ENCODE measurements around the gene RPS18. TPM values are rescaled to one million over a fixed set of nuclear protein-coding genes. Genes with fewer than 3 reads are reported as not detected.
"Not testable (repeated sequence)": the region's sequence is repeated elsewhere in the genome, so short reads cannot be mapped to it uniquely, and the experiment has no call there.

Gene RPS18
- total and polyA plus RNA-seq, 5 experiments from 2014 or later: 4,620 to 11,320 (median 9,896) TPM

- peak overlapping the region in 2 of 10 donors; percentile 34 to 65 for H3K4me3 Mint-ChIP-seq
- DNase-seq (peak in 1 of 10 donors; percentile 22), ATAC-seq (no peak)
- peaks cover 15 to 53% (median 51%) of the 10 kb centered on the region in 4 donors for H3K4me1 Mint-ChIP-seq
- no peaks in the 10 kb centered on the region for H3K9me3 Mint-ChIP-seq
- H3K27ac Mint-ChIP-seq: peak overlapping the region in 5 of 10 donors; percentile 59 to 97 (median 80)
- POLR2A ChIA-PET: interaction anchor here (1.0 to 5.1 kb wide), 3 partner anchors 9 to 65 kb away, joined by 4 to 128 read pairs (median 71); partner anchors contain the start of genes PFDN6 and WDR46
- peaks cover 0 to 57% (median 5%) of the 10 kb centered on the region in 3 donors for H3K36me3 Mint-ChIP-seq
- H3K27me3 Mint-ChIP-seq: no peaks in the 10 kb centered on the region
These were observed 8.2 kb downstream of the RPS18 start for GRCh38 chr6:33279971-33280511.

DNA sequence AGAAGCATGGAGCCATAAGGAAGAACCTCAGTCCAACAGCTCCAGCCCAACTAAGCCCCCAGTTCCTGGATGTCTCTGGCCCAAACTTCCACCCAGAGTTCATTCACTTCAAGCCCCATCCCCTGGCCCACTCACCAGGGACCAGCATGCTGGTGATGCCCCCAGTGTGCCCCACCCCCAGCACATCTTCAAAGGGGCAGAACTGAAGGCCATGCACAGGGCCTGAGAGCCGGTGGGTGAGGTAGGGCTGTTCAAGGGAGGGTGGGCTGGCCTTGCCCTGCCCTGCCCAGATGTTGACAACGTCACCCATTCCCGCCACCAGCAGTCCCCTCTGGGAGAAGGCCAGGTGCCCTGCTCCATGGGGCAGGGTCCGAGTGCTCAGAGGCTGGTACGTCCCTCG lies 8.7 kb downstream of the RPS18 start:
- peaks cover 15 to 48% (median 46%) of the 10 kb centered on the region in 4 donors for H3K4me1 Mint-ChIP-seq
- H3K4me3 Mint-ChIP-seq: peak overlapping the region in 1 of 10 donors; percentile 15
- H3K27ac Mint-ChIP-seq: peak overlapping the region in 4 of 10 donors; percentile 59 to 80 (median 77)
- H3K9me3 Mint-ChIP-seq: no peaks in the 10 kb centered on the region
- no peaks in the 10 kb centered on the region for H3K27me3 Mint-ChIP-seq
- DNase-seq (no peak), ATAC-seq (no peak)
- H3K36me3 Mint-ChIP-seq: peaks cover 0 to 52% (median 5%) of the 10 kb centered on the region in 3 donors
- POLR2A ChIA-PET: interaction anchor here (1.1 to 3.9 kb wide), 3 partner anchors 8 to 19 kb away, joined by 4 to 17 read pairs (median 4); partner anchors contain the start of genes RGL2, RPS18 and VPS52

- ATAC-seq, DNase-seq, H3K9me3 Mint-ChIP-seq, H3K27ac Mint-ChIP-seq, H3K27me3 Mint-ChIP-seq: not testable (repeated sequence)
- Mint-ChIP-seq H3K36me3 (peaks cover 0 to 52% (median 10%) of the 10 kb centered on the region in 3 donors), H3K4me1 (peaks cover 11 to 46% (median 40%) of the 10 kb centered on the region in 4 donors), H3K4me3 (peak overlapping the region in 1 of 10 donors; percentile 20)
- POLR2A ChIA-PET: interaction anchor here (1.3 kb wide), 1 partner anchor 12 kb away, joined by 4 read pairs; no protein-coding TSS in a partner anchor
These were observed 13.3 kb downstream of the RPS18 start for GRCh38 chr6:33285214-33285613.

DNA sequence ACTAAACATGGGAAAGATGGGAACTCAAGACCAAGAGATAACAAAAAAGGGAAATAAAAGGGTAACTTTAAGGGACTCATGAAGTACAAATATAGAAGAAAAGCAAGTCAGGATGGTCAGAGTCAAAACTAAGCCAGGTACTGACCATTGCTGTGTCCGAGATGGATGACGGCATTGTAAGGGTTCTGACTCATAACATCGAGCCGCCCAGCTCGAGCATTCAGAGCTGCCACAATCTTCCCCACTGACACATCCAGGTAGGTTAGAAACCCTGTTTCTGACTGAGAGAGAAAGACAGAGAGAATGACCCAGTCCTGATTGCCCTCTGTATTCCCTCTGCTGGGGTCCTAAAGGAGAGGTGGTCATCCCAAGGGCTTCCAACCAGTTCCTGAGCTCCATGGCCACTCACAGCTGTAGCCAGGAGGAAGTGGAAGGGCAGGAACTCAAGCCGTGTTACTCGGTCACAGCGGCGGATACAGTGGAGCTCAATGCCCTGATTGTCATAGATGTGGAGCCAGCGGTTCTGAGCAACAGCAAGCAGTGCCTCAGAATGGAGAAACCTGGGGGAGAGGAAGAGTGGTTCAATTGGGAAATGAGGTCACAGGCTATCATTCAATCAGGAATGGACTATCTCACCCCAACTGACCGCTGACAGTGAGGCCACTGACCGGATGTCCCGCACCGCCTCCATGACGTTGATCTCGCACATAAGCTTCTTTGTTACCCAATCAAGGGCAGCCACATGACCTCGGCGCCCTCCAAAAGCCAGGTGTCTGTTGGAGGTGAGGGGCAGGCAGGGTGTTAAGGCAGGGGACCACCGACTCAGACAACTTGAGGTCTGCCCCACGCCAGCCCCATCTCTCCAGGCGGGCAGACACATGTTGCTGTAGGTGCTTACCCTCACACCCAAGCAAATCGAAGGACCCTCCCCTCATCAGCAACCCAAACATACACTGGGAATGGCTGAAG lies 15.4 kb downstream of the RPS18 start:
- Mint-ChIP-seq H3K27ac (peak overlapping the region in 8 of 10 donors; percentile 10 to 92 (median 49)), H3K9me3 (no peaks in the 10 kb centered on the region), H3K4me1 (peaks cover 21 to 49% (median 47%) of the 10 kb centered on the region in 4 donors), H3K4me3 (peak overlapping the region; percentile 31 to 100 (median 99)), H3K36me3 (peaks cover 0 to 49% (median 10%) of the 10 kb centered on the region in 3 donors), H3K27me3 (no peaks in the 10 kb centered on the region)
- no peak for DNase-seq
- POLR2A ChIA-PET: interaction anchor here (0.6 to 7.0 kb wide), 7 partner anchors 9 to 231 kb away, joined by 3 to 128 read pairs (median 36); partner anchors contain the start of genes B3GALT4, RGL2, RPS18 and TAPBP
- ATAC-seq: no peak

DNA sequence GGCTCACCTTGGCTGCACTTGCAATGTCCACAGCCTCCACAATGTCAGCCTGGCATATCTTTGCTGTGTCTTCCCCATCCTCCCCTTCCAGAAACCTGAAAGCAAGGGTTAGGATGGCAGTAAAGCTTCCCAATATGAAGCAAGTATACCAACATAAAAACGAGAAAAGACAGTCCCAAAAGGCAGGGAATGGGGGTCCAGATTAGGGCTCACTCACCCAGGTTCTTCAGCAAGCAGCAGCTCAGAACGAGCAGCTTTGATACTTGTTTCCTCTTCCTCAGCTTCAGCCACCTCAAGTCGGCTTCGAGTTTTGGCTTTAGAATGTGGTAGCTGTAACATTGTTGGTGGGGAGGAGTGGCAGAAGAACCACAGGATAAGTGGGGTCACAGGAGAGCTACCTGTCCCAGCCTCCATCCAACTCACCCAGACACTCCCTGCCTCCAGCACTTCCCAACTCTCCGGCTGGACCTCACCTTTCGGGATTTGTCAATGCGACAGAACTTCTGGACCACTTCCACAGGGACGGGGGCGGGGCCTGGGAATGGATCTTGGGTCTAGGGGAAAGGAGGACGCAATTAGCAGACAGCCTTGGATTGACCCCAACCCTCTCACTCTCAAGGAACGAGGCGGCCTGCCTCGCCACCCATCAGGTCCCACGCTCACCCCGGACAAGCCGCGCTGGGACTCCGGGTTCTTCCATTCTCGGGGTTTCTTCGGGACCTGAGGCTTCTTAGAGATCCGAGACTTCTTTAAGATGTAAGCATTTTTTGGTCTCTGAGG lies 16.5 kb downstream of the RPS18 start:
- H3K9me3 Mint-ChIP-seq: no peaks in the 10 kb centered on the region
- H3K4me1 Mint-ChIP-seq: peaks cover 22 to 49% (median 47%) of the 10 kb centered on the region in 4 donors
- DNase-seq (no peak), ATAC-seq (no peak)
- POLR2A ChIA-PET: interaction anchor here (0.6 to 7.0 kb wide), 25 partner anchors 10 to 1387 kb away, joined by 3 to 128 read pairs (median 4); partner anchors contain the start of genes B3GALT4, CUTA, RGL2 and RPS18
- H3K27me3 Mint-ChIP-seq: no peaks in the 10 kb centered on the region
- H3K27ac Mint-ChIP-seq: peak overlapping the region; percentile 84 to 97 (median 94)
- H3K4me3 Mint-ChIP-seq: peak overlapping the region; percentile 87 to 100 (median 99)
- H3K36me3 Mint-ChIP-seq: peaks cover 0 to 51% (median 10%) of the 10 kb centered on the region in 3 donors

DNA sequence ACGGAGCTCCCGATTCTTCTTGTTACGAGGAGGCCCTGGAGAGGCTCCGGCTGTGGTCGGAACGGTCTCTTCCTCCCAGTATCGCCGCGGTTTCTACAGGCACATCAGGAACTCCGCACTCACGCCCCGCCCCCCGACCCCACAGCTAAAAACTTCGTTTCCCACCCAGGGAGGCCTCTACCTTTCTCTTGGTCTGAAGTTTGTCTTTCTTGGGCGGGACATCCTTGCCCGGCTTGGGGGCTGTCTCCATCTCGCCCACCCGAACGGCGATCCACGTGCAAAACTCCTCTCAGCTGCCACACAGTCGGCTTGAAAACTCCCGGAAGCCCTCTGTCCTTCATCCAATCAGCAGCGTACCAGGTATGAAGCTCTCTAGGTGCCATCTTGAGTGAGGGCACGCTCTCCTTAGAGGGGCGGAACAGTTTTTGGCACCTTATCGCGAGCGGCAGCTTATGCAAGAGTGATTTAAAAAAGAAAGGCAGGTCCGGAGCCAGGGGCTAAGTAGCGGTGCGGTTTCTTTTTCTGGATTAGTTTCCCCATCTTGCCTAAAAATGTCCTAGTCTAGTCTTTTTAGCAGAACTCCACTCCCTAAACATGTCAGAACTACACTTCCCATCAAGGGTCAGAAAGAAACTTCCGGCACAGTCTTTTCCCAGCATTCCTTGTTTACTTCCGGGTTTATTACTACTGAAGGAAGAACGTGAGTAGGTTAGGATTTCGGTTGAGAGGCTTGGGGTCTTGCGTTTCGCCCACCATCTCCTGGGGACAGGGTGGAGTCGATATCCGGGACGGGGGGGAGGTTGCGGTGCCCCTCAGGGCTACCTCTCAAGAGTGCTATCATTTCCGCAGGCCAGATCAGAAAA lies 17.3 kb downstream of the RPS18 start, which contains the start of the genes PFDN6 and WDR46:
TSS of gene PFDN6 (plus strand) at position 681 of the 863 bp plus-strand sequence. CDS start 256 bp downstream, outside the sequence.
TSS of gene WDR46 (minus strand) at position 319 of the 863 bp plus-strand sequence. CDS start at position 250, 69 bp downstream.
- Mint-ChIP-seq H3K4me1 (peaks cover 22 to 51% (median 48%) of the 10 kb centered on the region in 4 donors), H3K9me3 (no peaks in the 10 kb centered on the region), H3K4me3 (peak within 1 kb of the TSS; percentile 87 to 100 (median 99)), H3K27ac (peak within 1 kb of the TSS; percentile 84 to 97 (median 94)), H3K36me3 (peaks cover 0 to 51% (median 12%) of the 10 kb centered on the region in 3 donors), H3K27me3 (no peaks in the 10 kb centered on the region)
- peak; percentile 96 to 97 for ATAC-seq
- DNase-seq: peak; percentile 53 to 91 (median 81)
- POLR2A ChIA-PET: interaction anchor here (0.6 to 7.0 kb wide), 28 partner anchors 9 to 1388 kb away, joined by 3 to 128 read pairs (median 4); partner anchors contain the start of genes B3GALT4, CUTA, RGL2 and RPS18

DNA sequence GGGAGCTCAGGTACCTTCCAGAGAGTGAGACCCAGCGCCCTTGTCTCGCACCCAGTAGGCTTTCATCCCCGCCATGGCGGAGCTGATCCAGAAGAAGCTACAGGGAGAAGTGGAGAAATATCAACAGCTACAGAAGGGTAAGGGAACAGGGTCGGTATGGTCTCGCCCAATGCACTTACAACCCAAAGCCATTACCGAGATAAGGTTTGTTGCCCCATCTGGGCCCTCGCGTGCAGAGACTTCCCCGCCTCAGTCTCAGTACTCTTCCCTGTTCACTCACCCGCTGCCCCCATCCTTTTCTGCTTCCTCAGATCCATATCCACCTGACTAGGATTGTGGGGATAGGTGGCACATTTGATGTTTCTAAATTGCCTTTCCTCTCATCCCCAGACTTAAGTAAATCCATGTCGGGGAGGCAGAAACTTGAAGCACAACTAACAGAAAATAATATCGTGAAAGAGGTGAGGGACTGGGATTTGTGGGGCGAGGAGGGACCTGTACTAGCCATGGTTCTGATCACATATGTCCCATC lies 18.0 kb downstream of the RPS18 start:
- POLR2A ChIA-PET: interaction anchor here (0.7 to 7.0 kb wide), 22 partner anchors 9 to 445 kb away, joined by 3 to 128 read pairs (median 4); partner anchors contain the start of genes B3GALT4, RGL2, RPS18 and SYNGAP1
- Mint-ChIP-seq H3K27ac (peak overlapping the region; percentile 84 to 97 (median 94)), H3K27me3 (no peaks in the 10 kb centered on the region), H3K4me1 (peaks cover 22 to 52% (median 48%) of the 10 kb centered on the region in 4 donors), H3K36me3 (peaks cover 0 to 51% (median 10%) of the 10 kb centered on the region in 3 donors), H3K4me3 (peak overlapping the region; percentile 87 to 100 (median 99)), H3K9me3 (no peaks in the 10 kb centered on the region)
- peak in 1 of 2 donors; percentile 22 for ATAC-seq
- no peak for DNase-seq

GRCh38 chr6:33290459-33290858 lies 18.6 kb downstream of the RPS18 start:
- Mint-ChIP-seq H3K4me1 (peaks cover 22 to 51% (median 48%) of the 10 kb centered on the region in 4 donors), H3K4me3 (peak overlapping the region; percentile 87 to 100 (median 99))

GRCh38 chr6:33292996-33293682 lies 21.3 kb downstream of the RPS18 start:
- peaks cover 0 to 1% (median 0%) of the 10 kb centered on the region in 5 donors for H3K27me3 Mint-ChIP-seq
- peak overlapping the region in 4 of 10 donors; percentile 8 to 86 (median 29) for H3K27ac Mint-ChIP-seq
- POLR2A ChIA-PET: interaction anchor here (0.6 to 0.9 kb wide), 2 partner anchors 44 to 52 kb away, joined by 3 read pairs; no protein-coding TSS in a partner anchor
- ATAC-seq (no peak), DNase-seq (no peak)
- peak overlapping the region in 1 of 10 donors; percentile 65 for H3K4me3 Mint-ChIP-seq
- H3K36me3 Mint-ChIP-seq: peaks cover 0 to 44% (median 6%) of the 10 kb centered on the region in 3 donors
- H3K9me3 Mint-ChIP-seq: no peaks in the 10 kb centered on the region
- peaks cover 20 to 51% (median 48%) of the 10 kb centered on the region in 4 donors for H3K4me1 Mint-ChIP-seq

More at GRCh38 chr6:33290459-33290858, 18.6 kb downstream of the RPS18 start:
- Mint-ChIP-seq H3K9me3 (no peaks in the 10 kb centered on the region), H3K27me3 (no peaks in the 10 kb centered on the region), H3K27ac (peak overlapping the region; percentile 14 to 97 (median 93)), H3K36me3 (peaks cover 0 to 53% (median 10%) of the 10 kb centered on the region in 3 donors)
- POLR2A ChIA-PET: interaction anchor here (0.8 to 7.0 kb wide), 9 partner anchors 8 to 446 kb away, joined by 3 to 128 read pairs (median 36); partner anchors contain the start of genes B3GALT4, RGL2, RPS18 and TAPBP
- no peak for DNase-seq
- ATAC-seq: no peak

All from naive thymus-derived CD8-positive, alpha-beta T cell (primary cell).